HG03135 (cell line): ENCODE results near the gene TTLL7.
A peak's percentile ranks its signal among the peaks of the same experiment; 100 is the strongest.

ENCODE experiments used
- ATAC-seq: cut with Tn5 transposase; IDR thresholded peaks from one replicate; pipeline ENCODE4 v1.9.1; 2021; ENCODE audit warnings: mild to moderate bottlenecking, moderate library complexity; ENCODE audit not compliant: unreplicated experiment

The TTLL7 gene

GRCh38 chr1:83998498-83999315 is at the start of gene TTLL7:
TSS of gene TTLL7 (minus strand) at chr1:83999132. CDS start at chr1:83952211, 46,921 bp downstream.
- peak; percentile 87 for ATAC-seq

GRCh38 chr1:84042461-84042860 is 43.5 kb upstream of the TTLL7 start:
- ATAC-seq = no peak

GRCh38 chr1:84037758-84038611 is 39.1 kb upstream of the TTLL7 start:
- no peak for ATAC-seq

- ATAC-seq = no peak
Measured at GRCh38 chr1:84031802-84032327, 32.9 kb upstream of the TTLL7 start.

GRCh38 chr1:84027368-84027767 is 28.4 kb upstream of the TTLL7 start:
- no peak for ATAC-seq

GRCh38 chr1:84025966-84026365 is 27.0 kb upstream of the TTLL7 start:
- no peak for ATAC-seq

GRCh38 chr1:84021822-84022221 is 22.9 kb upstream of the TTLL7 start:
- ATAC-seq = no peak

- ATAC-seq = no peak
Measured at GRCh38 chr1:84020151-84020550, 21.2 kb upstream of the TTLL7 start.

GRCh38 chr1:84019217-84019616 is 20.3 kb upstream of the TTLL7 start:
- ATAC-seq = no peak

GRCh38 chr1:84013708-84014107 is 14.8 kb upstream of the TTLL7 start:
- no peak for ATAC-seq

- ATAC-seq = no peak
Measured at GRCh38 chr1:84012018-84012417, 13.1 kb upstream of the TTLL7 start.

- ATAC-seq = no peak
Measured at GRCh38 chr1:84010136-84010535, 11.2 kb upstream of the TTLL7 start.

- ATAC-seq = no peak
Measured at GRCh38 chr1:84008631-84009030, 9.7 kb upstream of the TTLL7 start.

GRCh38 chr1:84006591-84006990 is 7.7 kb upstream of the TTLL7 start:
- no peak for ATAC-seq

- no peak for ATAC-seq
Measured at GRCh38 chr1:84001501-84001900, 2.6 kb upstream of the TTLL7 start.

- ATAC-seq = no peak
Measured at GRCh38 chr1:84000954-84001495, 2.1 kb upstream of the TTLL7 start.

- ATAC-seq = no peak
Measured at GRCh38 chr1:84000196-84000885, 1.4 kb upstream of the TTLL7 start.

- ATAC-seq = peak; percentile 77
Measured at GRCh38 chr1:83999316-83999819, 436 bp upstream of the TTLL7 start.

- ATAC-seq = no peak
Measured at GRCh38 chr1:83998205-83998497, 781 bp downstream of the TTLL7 start.

GRCh38 chr1:83997631-83998030 is 1.3 kb downstream of the TTLL7 start:
- no peak for ATAC-seq

- ATAC-seq = no peak
Measured at GRCh38 chr1:83996621-83997020, 2.3 kb downstream of the TTLL7 start.
